GM19463 (cell line): Measurements from ENCODE around the gene SAMD1.

Experiments used
- ATAC-seq: cut with Tn5 transposase; IDR thresholded peaks from one replicate; pipeline ENCODE4 v1.9.1; 2021; ENCODE audit warnings: mild to moderate bottlenecking, moderate library complexity; ENCODE audit not compliant: unreplicated experiment

Gene SAMD1

DNA sequence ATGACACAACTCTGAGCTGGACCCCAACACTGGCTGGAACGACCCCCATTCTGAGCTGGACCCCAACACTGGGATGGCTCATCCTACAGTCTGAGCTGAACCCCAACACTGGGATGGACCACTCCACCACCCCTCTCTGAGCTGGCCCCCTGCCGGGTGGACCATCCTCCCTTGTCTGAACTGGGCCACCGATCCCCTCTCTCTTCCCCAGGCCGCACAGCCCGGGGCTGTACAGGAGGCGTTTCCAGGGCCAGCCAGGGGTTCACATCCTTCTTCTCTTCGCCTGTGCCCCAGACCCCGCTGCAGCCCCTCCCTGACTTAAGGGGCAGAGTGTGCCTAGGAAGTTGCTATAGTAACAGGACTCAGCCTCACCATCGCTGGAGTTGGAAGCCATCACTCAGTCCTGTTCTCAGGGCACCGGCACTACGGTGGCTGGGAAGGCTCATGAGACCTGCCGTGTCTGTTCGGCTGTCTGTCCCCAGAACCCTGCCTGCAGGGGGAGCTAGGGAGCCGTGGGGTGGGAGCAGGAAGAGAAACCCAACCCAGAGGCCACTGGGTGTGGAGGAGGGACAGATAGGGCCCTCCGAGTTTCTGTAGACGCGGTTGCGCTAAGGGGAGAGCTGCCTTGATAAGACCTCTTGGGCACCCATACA is 23.3 kb upstream of the SAMD1 start:
- no peak for ATAC-seq

DNA sequence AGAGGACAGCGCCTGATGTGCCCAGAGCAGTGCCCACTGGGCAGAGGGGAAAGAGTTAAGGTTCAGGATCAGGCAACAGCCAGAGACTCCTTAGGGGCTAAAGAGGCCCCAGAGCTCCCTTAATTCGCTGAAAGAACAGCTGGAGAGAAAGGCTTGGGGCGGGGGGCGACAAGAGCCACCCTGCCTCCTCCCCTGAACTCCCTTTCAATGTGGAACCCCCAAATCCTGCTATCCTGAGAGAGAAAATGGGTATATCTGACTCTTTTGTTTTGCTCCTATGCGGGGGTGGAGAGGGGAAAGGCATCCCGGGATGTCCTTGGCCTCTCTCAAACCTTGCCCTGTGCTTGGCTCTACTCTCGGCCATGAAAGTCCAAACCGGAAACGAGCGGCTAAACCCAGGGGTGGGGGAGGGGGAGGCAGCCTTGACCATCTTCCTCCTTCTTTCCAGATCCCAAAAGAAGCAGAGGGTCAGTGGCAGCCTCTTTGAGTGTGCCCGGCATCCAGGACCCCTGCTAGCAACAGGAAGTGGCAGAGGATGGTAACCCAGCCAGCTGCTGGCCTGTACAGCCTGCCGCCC is 22.3 kb upstream of the SAMD1 start:
- no peak for ATAC-seq

DNA sequence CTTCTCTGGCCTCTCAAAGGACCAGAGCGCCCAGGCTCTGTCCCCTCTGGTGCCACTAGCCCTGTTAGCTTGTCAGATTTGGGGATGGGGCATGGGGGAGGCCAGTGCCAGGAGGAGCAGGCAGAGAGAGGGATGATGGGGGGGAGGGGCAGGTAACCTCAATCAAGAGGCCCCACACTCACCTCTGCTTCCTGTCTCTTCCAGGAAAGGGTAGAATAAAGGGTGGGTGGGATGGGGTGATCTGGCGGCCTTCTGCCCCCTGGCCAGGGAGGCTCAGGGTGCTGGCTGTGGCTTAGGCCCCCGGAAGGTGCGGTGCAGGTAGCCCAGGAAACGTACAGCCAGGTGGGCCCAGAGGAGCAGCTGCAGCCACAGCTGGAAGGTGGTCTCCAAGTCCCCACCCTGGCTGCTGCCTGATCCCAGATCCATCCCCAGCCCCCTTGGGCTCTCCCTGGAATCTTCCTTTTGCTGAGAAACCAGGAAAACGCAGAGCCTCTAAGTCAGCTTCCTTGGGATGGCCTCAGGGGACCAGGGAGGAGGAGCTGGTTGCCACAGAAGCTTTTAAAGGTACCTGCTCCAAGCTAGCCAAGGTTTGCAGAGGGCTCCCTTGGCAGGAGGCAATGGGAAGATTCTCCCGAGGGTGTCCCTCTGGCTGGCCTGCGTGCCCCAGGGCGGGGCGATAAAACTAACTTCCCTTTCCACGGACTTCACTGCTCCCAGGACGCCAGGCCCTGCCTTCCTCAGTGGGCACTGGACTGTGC is 21.7 kb upstream of the SAMD1 start:
- no peak for ATAC-seq

DNA sequence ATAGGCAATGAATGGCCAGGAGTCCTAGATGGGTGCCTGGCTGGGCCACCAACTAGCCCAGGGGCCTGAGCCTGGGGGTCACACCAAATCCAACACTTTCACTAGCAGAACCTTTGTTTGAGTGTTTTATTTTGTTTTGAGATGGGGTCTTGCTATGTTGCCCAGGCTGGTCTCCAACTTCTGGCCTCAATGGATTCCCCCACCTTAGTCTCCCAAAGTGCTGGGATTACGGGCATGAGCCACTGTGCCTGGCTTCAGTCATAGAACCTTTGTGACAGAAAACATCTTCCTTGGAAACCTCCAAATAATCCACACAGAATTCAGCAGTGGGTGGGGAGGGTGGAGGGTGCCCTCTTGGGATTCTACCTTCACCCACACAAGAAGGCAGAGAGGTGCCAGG is 20.9 kb upstream of the SAMD1 start:
- ATAC-seq, result no peak

DNA sequence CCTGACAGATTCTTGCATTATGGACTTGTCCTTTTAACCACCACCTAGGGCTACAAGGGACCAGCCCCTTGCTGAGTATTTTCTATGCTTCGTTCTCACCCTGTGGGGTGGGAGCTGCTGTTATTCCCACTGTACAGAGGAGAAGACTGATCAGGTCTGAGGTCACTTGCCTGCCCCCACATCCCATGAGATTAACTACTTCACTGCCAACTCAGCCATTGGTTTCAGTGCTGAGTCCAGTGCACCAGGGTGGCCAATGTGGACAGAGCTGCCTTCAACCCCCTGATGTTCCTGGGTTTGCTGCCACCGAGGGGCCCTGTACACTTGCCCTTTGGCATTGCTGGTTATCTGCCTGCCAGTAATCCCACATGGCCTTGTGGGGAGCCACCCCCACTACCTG is 20.1 kb upstream of the SAMD1 start:
- no peak for ATAC-seq

DNA sequence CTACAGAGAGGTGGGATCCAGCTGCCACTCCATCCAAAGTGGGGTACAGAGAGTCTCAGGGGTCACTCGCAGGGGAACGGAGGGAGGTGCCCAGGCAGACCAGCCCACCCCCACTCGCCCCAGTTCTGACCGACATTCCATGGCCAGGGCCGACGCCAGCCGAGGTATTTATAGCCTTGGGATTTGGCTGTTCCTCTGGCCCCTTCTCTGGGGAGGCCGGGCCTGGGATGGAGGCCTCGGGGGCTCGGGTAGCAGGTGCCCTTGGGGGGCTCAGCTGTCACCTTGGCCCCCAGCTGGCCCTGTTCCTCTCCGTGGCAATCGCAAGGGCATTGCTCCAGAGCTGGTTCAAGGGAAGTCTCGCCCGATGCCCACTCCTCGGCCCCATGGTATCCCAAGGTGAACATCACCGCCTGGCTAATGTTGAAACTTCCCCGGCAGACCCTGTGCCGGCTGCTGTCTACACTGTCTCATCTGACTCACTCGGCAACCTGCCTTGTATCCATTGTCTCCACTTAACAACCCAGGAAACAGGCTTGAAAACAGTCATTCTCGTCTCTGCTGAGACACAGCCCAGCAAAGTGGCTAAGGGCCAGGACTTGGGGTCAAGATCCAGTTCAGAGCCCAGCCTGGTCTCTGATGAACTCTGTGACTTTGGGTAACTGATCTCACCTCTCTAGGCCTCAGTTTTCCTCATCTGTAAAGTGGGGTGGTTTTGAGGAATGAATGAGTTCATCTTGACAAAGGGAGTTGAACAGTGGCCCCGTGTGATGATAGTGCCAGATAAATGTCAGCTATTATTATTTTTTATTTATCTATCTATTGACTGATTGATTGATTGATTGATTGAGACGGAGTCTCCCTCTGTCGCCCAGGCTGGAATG is 17.3 kb upstream of the SAMD1 start:
- no peak for ATAC-seq

DNA sequence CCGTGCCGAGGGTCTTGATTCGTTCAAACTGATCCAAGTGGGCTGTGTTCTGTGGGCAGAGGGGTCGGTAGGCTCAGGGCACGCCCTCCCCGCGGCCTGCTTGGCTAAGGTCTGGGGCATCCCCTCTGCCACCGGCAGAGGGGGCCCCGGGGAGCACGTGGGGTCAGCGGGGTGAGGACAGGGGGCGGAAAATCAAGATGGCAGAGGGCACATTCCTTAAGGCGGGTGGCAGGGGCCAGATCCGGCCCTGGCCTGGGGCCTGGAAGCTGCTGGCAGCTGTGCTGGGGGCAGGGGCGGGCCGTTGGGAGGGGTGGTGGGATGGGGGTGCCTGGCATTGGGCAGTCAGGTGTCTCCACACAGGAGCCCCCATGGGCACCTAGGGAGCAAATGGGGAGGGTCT is 16.3 kb upstream of the SAMD1 start:
- no peak for ATAC-seq

DNA sequence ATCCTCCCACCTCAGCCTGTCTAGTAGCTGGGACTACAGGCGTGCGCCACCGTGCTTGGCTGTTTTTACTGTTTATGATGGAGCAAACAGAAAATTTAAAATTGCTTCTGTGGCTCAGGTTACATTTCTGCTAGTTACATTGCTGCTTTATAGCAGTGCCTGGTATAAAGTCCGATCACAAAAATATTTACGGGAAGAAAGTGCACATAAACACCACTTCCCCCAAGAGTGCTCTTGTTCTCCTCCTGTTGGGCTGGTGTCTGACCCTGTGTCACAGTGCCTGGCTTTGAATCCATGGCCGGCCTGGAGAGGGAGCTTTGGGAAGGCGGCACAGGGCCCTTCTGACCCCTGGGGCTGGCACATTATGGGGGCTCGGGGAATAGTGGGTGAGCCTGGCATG is 15.1 kb upstream of the SAMD1 start:
- ATAC-seq, result no peak

DNA sequence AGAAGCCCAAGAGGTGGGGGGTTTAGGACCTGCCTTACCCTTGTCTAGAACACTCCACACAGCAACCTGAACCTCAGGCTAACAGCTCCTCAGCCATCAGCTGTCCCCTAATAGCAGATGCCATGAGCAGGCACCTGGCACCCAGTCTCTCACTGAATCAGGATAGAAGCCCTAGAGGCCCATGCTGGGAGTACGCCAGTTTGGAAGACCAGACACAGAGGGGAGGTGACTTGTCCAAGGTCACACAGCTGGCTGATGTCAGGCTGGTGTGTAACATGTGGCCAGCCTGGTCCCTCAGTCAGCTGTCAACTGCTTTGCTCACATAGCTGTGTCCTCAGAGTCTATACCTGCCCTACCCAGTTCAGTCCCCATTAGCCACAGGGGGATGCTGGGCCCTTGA is 12.8 kb upstream of the SAMD1 start:
- no peak for ATAC-seq

DNA sequence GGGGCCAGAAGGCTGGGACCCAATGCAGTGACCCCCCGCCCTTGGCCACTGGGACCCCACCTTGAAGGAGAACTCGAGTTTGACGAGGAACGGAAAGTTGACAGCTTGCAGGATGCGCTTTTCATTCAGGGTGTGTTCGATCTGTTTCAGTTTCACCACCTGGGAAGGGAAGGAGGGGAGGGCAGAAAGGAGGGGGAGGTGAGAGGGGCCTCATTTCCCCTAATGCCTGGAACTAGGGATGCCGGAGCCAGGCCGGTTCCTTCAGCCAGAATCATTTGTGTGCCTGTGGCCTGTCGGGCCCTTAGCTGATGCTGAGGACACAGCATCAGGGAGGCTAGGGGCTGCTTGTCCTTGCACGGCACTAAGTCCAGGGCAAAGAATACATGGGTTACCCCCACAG is 12.2 kb upstream of the SAMD1 start:
- no peak for ATAC-seq

DNA sequence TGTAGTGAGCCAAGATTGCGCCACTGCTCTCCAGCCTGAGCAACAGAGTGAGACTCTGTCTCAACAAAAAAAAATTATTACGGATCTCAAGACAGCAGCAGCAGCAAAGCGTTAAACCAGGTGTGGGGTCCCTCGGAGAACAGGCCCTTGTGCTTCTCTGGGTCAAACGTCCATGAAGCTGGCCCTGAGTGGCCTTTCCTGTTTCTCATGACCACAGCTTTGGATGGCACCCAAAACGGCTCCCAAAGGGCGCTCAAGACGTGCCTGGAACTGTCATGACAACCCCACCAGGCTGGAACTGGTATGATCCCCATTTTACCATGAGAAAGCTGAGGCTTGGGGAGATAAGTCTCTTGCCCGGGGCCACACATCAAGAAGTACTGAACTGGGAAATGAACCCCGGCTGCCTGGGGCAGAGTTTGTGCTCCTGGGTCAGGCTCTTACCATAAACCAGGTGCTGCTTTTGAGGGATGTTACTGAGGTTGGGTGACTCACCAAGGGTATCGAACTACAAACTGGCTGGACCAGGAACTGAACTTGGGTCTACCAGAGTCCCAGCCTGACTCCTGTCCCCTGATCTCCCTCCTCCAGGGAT is 11.6 kb upstream of the SAMD1 start:
- ATAC-seq, result no peak

DNA sequence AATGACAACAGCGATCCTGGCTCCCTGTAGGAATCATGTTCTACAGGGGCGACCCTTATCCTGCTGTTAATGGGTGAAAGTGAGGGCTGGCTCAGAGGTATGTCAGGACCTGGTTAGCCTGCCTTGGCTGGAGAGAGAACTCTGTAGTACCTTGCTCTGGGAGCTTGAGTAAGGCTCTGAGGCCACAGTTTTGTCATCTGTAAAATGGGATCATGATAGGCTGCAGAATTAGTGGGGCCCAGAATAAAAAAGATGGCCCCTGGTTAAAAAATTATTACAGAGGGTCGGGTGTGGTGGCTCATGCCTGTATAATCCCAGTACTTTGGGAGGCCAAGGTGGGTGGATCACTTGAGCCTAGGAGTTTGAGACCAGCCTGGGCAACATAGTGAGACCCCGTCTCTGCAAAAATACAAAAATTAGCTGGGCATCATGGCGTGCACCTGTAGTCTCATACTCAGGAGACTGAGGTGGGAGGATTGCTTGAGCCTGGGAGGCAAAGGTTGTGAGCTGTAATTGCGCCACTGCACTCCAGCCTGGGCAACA is 10.5 kb upstream of the SAMD1 start:
- no peak for ATAC-seq

DNA sequence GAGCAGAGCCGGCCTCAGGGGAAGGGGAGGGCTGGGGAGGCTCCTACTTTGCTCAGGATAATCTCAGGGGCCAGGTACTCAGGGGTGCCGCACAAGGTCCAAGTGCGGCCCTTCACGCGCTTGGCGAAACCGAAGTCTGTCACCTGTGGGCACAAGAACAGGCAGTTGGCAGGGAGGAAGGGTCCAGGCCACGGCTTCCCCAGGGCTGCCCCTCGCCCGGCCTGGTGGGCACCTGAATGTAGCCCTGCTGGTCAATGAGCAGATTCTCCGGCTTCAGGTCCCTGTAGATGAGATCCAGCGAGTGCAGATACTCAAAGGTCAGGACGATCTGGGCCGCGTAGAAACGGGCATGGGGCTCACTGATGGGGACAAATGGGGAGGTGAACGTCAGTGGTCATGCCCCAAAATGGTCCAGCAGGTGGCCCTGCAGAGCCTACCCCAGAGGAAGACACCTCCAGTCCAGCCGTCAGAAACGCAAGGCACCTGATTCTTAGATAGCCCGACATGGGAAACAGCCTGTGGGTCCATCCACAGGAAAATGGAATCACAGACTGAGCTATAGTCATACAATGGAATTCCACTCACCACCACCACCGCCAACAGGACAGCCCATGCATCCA is 7.1 kb upstream of the SAMD1 start:
- ATAC-seq, result no peak

DNA sequence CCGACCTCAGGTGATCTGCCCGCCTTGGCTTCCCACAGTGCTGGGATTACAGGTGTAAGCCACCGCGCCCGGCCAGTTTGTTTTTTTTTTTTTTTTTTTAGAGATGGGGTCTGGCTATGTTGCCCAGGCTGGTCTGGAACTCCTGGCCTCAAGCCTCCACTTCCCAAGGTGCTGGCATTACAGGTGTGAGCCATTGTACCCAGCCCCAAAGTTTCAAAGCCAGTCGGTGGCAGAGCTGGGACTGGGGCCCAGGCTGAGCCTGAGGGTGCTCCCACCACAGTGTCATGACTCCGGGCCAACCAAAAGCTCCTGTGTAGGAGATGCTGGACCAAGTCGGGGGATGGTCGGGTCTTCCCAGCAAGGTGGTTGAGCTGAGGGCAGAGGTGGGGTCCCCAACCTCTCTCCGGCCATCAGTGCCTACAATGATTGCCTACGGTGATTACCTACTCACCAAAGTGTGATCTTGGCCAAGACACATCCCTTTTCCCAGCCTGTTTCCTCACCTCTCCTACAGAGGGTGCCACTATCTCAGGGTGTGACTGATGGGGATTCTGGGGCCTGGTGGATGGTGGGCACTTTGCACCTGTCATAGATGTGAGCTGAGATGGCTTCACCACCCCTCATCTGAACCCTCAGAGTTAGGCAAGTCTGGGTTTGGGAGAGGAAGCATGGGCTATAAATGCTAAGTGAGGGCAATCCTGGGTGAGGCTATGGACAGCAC is 5.9 kb upstream of the SAMD1 start:
- ATAC-seq, result no peak

DNA sequence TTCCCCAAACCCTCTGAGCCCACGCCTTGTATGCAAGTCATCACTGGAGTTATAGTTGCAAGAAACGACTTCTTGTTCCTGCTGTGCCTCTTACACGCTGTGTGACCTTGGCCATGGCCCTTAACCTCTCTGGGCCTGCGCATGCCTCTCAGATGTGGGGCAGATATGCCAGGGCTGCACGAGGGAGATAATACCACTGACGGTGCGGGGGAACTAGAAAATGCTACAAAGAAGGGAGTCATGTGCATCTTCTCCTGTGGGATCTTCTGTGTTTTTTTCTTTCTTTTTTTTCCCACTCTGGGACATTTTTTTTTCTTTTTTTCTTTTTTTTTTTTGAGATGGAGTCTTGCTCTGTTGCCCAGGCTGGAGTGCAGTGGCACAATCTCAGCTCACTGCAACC is 4.3 kb upstream of the SAMD1 start:
- ATAC-seq, result no peak

DNA sequence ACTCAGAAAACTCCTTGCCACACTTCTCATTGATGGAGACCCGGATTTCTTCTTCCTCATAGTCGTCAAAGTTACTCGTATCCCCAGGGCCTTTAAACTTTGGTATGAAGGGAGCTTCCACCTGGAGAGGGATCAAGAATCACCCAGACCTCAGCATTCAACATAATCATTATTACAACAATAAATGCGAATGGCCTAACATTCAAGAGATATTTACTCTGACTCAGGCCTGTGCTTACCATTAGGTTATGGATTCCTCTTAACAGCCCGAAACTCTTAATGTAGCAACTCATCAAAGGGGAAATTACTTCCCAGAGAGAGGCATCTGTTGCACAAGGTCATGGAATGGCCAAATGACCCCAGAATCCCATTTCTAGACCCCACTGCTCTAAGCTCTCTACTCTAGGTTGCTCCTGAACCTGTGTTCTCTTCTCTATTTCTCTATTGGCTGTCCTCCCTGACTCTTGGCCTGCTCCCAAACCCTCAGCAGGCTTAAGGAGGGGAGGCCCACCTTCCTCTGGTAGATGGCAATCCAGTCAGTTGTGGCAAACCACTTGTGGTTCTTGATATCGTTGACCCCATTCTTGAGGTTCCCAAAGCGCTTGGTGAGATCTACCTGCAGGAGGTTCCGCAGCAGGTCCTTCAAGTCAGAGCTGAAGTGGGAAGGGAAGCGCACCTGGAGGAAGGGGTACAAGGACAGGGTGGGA is 2.7 kb upstream of the SAMD1 start:
- no peak for ATAC-seq

DNA sequence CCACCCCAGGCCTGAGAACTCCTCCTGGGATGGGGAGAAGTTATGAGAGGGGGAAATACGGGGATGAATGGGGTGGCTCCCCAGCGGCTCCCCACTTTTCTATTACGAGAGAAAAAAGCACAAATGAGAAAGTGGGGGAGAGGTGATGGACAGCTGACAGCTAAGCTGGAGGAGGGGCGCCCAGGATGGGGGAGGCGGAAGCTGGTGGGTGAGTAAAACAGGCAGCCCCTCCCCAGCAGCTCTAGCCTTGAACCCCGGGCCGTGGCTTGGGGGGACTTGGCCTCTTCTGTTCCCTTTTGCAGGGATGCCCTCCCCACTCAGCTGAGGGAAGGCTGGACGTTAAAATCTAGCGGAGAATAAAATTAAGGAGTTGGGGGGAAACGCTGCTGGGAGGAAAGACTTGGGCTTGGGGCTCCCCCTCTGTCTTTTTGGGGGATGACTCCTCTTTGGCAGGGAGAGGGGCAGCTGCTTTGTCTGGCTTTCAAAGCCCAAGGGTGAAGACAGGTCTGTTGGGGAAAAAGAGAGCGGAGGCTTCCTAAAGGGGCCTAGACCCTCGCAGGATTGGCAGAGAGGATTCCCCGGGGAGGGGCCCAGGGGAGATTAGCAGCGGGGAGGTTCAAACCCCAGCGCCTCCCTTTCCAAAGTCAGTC is 1.4 kb upstream of the SAMD1 start:
- peak; percentile 10 for ATAC-seq

DNA sequence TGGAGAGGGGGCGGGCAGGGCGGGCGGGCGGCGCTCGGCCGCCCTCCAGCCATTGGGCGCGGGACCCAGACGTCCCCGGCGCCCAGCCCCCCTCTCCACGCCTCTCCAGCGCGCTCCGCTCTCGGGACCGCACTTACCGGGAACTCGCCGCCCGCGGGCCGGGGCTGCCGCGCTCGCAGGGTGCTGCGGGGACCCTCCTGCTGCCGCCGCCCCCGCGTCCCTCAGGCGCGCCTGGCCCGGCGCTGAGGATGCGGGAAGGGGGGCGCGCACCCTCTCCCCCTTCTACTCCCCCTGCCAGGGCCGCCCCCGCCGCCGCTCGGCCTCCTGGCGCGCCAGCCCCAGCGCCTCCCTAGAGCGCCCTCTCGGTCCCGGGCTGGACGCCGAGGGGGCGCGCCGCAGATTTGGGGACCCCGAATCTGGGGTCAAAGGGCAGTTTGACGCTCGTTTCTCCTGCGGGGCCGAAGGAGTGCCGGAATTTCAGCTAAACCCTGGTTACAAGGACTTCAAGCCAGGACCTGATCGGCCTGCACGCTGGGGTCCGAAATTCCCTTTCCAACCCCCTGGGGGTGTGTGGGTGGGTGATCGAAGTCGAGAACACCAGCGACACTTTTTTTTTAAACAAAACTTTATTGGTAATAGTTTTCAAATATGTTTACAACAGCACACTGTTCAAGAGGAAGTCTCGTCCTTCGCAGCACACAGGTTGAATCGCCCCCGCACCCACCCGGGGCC is 696 bp upstream of the SAMD1 start:
- peak; percentile 58 for ATAC-seq
